Urinary bladder (tissue), 4 donors: Measurements from ENCODE around the gene CCR4. TPM values are rescaled to one million over a fixed set of nuclear protein-coding genes. Genes with fewer than 3 reads are reported as not detected.

Experiments
- DNase-seq: peaks from one replicate; pipeline ENCODE4 v3.0.0-alpha.2; 2015; ENCODE audit errors: extremely low spot score
- H3K27ac ChIP-seq: one replicate; pipeline ENCODE4 v1.5.1; 2013; ENCODE audit warnings: low read depth, mild to moderate bottlenecking, moderate library complexity
- H3K36me3 ChIP-seq: one replicate; pipeline ENCODE4 v1.6.1; 2013; ENCODE audit warnings: mild to moderate bottlenecking, moderate library complexity; ENCODE audit not compliant: insufficient read depth
- H3K4me1 ChIP-seq: one replicate; pipeline ENCODE4 v1.6.1; 2013; ENCODE audit warnings: mild to moderate bottlenecking, moderate library complexity; ENCODE audit not compliant: insufficient read depth
- H3K4me3 ChIP-seq: one replicate; pipeline ENCODE4 v1.5.1; 2013; ENCODE audit warnings: low read depth, low read length
- WGBS: extraction: QIAGEN DNeasy Blood & Tissue Kit; methylation state at CpG from one replicate; pipeline ENCODE4 v1.1.7; 2013; 5-methylcytosine and 5-hydroxymethylcytosine counted together
- polyA plus RNA-seq: library from polyadenylated mRNA; stranded (reverse); fragments of 200-250 nt; gene quantifications from one replicate; pipeline ENCODE4 v1.2.3, GENCODE V29; 2013
- total RNA-seq: library from RNA; depleted of rRNA; stranded (reverse); fragments of >200 nt; gene quantifications from one replicate; pipeline ENCODE4 v1.2.3, GENCODE V29; 2014
- donor health status: healthy with polysubstance abuse.
- donor health status: healthy.

Gene CCR4
- total and polyA plus RNA-seq, 2 donors: 0.13 to 0.53 TPM

DNA sequence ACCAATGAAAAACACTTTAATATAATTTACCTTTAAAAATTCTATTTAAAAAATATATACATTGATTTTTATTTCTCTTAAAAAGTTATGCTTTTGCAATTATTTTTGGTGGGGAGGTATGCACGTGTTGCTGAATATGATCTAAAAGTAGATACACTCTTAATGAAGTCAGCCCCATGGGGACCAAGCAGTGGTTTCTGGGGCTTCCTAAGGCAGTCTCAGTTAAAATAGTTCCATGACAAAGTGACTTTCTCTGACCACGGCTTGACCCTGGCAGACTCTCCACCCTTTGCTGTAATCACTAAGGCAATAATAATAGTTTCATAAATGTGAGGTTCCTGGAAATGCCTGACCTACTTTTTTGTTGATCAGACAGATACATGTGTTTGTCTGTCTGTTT lies 50.4 kb downstream of the CCR4 start:
- DNase-seq: no peak
- Histone ChIP-seq H3K4me3 (no peak overlapping the region), H3K4me1 (no peaks in the 10 kb centered on the region), H3K36me3 (no peaks in the 10 kb centered on the region), H3K27ac (no peak overlapping the region)
- WGBS: 61% methylated on average over 2 of the region's 2 CpGs

DNA sequence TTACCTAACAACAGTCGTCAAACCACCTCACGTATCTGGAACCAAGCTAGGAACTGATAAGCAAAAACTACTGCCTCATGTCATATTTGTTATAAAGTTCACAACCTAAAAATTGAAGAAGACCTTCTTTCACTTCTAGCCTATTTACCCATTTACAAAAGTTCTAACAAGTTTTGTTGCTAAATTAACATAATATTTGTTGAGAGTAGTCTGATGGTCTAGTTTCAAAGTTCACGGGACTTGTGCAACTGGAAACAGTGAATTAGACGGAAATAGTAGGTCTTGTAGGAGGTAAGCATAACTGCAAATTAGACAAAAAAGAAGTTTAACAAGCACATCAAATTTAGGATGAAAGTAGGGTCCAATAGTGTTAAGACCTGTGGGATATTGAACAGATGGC lies 51.9 kb downstream of the CCR4 start:
- H3K27ac ChIP-seq: no peak overlapping the region
- H3K4me3 ChIP-seq: no peak overlapping the region
- 90% methylated on average over 4 of the region's 4 CpGs for WGBS
- H3K36me3 ChIP-seq: no peaks in the 10 kb centered on the region
- H3K4me1 ChIP-seq: no peaks in the 10 kb centered on the region
- no peak for DNase-seq

DNA sequence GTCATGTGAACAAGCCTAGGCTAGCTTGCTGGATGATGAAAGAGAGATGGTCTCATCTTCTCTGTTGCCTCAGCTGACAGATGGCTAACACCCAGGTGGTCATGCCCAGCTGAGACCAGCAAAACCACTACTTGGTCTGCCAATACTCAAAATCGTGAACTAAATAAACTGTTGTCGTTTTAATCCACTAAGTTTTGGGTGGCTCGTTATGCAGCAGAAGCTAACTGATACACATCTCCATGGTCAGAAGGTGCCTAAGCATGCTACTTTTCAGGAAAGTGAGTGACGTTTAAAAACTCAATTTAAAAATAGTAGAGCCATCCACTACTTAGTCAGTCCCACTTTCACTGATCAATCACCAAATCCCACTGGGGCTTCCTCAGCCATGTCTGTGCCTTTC lies 52.8 kb downstream of the CCR4 start:
- no peak overlapping the region for H3K4me3 ChIP-seq
- no peaks in the 10 kb centered on the region for H3K4me1 ChIP-seq
- H3K27ac ChIP-seq: no peak overlapping the region
- H3K36me3 ChIP-seq: no peaks in the 10 kb centered on the region
- DNase-seq: no peak
- 97% methylated on average over 4 of the region's 4 CpGs for WGBS

DNA sequence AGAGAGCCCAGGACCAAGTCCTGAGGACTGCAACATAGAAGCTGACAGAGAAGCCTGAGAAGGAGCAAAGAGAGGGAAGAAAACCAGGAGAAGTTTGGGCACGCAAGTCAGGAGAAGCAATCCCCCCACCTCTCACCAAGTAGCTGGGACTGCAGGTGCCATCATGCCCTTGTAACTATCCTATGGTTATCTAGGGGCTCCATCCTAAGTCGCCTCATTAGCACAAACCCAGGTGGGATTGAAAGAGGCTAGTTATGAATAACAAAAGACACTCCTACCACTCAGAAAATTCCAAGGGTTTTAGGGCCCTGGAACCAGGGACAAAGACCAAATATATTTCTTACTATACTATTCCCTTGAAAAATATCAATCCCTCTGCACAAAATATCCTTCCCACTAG lies 53.5 kb downstream of the CCR4 start:
- no peaks in the 10 kb centered on the region for H3K36me3 ChIP-seq
- 97% methylated on average over 2 of the region's 2 CpGs for WGBS
- DNase-seq: no peak
- no peak overlapping the region for H3K4me3 ChIP-seq
- no peaks in the 10 kb centered on the region for H3K4me1 ChIP-seq
- H3K27ac ChIP-seq: no peak overlapping the region

Other genes with a start within 250 kb of the CCR4 start
- 0.74 TPM for gene TRIM71, start 133.6 kb upstream of the CCR4 start, total RNA-seq
- gene TRIM71, start 133.6 kb upstream of the CCR4 start, polyA plus RNA-seq: not detected
- 38.3 TPM for gene GLB1, start 145.5 kb downstream of the CCR4 start, total RNA-seq
- 34.5 TPM for gene GLB1, start 145.5 kb downstream of the CCR4 start, polyA plus RNA-seq
- gene TMPPE, start 145.5 kb downstream of the CCR4 start, total RNA-seq: 6.2 TPM
- gene TMPPE, start 145.5 kb downstream of the CCR4 start, polyA plus RNA-seq: 0.95 TPM
- gene CRTAP, start 162.4 kb downstream of the CCR4 start, total RNA-seq: 185 TPM
- gene CRTAP, start 162.4 kb downstream of the CCR4 start, polyA plus RNA-seq: 333 TPM